Measurements from ENCODE around the gene ZPBP2. TPM values are rescaled to one million over a fixed set of nuclear protein-coding genes. Genes with fewer than 3 reads are reported as not detected.

Gene ZPBP2
- total and polyA plus RNA-seq, 2 of the 13 experiments (the other 11 are each of a cell fraction or from before 2014, with no cell fraction given), result not detected

DNA sequence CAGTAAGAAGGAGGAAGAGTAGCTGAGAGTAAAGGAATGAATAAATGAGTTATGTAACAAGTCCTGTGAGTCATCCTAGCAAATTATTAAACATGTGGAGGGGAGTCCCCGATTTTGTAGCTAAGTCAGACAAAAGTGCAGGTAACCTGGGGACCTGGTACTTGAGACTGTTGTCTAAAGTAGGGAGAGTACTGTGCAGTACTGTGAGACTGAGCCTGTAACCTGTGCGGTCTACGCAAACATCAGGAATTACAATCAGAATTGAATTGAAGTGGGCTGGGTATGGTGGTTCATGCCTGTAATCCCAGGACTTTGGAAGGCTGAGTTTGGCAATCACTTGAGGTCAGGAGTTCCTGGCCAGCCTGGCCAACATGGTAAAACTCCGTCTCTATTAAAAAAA is 39.6 kb upstream of the ZPBP2 start (continued):
- TF ChIP-seq, protein P1, sequence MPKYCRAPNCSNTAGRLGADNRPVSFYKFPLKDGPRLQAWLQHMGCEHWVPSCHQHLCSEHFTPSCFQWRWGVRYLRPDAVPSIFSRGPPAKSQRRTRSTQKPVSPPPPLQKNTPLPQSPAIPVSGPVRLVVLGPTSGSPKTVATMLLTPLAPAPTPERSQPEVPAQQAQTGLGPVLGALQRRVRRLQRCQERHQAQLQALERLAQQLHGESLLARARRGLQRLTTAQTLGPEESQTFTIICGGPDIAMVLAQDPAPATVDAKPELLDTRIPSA (CRISPR knock-in tag; IDR thresholded peaks at IDR 0.05; ENCODE audit: borderline replicate concordance), result no peak
- no peak for TF ChIP-seq JUN (CRISPR knock-in tag; IDR thresholded peaks at IDR 0.05)
- TF ChIP-seq, protein P2, sequence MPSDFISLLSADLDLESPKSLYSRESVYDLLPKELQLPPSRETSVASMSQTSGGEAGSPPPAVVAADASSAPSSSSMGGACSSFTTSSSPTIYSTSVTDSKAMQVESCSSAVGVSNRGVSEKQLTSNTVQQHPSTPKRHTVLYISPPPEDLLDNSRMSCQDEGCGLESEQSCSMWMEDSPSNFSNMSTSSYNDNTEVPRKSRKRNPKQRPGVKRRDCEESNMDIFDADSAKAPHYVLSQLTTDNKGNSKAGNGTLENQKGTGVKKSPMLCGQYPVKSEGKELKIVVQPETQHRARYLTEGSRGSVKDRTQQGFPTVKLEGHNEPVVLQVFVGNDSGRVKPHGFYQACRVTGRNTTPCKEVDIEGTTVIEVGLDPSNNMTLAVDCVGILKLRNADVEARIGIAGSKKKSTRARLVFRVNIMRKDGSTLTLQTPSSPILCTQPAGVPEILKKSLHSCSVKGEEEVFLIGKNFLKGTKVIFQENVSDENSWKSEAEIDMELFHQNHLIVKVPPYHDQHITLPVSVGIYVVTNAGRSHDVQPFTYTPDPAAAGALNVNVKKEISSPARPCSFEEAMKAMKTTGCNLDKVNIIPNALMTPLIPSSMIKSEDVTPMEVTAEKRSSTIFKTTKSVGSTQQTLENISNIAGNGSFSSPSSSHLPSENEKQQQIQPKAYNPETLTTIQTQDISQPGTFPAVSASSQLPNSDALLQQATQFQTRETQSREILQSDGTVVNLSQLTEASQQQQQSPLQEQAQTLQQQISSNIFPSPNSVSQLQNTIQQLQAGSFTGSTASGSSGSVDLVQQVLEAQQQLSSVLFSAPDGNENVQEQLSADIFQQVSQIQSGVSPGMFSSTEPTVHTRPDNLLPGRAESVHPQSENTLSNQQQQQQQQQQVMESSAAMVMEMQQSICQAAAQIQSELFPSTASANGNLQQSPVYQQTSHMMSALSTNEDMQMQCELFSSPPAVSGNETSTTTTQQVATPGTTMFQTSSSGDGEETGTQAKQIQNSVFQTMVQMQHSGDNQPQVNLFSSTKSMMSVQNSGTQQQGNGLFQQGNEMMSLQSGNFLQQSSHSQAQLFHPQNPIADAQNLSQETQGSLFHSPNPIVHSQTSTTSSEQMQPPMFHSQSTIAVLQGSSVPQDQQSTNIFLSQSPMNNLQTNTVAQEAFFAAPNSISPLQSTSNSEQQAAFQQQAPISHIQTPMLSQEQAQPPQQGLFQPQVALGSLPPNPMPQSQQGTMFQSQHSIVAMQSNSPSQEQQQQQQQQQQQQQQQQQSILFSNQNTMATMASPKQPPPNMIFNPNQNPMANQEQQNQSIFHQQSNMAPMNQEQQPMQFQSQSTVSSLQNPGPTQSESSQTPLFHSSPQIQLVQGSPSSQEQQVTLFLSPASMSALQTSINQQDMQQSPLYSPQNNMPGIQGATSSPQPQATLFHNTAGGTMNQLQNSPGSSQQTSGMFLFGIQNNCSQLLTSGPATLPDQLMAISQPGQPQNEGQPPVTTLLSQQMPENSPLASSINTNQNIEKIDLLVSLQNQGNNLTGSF (CRISPR knock-in tag; IDR thresholded peaks at IDR 0.05), result no peak
- TF ChIP-seq FOSL2 (CRISPR knock-in tag; IDR thresholded peaks at IDR 0.05), result peak; percentile 88
- no peak for TF ChIP-seq ZNF496 (CRISPR knock-in tag; IDR thresholded peaks at IDR 0.05; ENCODE audit: insufficient replicate concordance)
- TF ChIP-seq, protein P3, sequence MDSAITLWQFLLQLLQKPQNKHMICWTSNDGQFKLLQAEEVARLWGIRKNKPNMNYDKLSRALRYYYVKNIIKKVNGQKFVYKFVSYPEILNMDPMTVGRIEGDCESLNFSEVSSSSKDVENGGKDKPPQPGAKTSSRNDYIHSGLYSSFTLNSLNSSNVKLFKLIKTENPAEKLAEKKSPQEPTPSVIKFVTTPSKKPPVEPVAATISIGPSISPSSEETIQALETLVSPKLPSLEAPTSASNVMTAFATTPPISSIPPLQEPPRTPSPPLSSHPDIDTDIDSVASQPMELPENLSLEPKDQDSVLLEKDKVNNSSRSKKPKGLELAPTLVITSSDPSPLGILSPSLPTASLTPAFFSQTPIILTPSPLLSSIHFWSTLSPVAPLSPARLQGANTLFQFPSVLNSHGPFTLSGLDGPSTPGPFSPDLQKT (CRISPR knock-in tag; IDR thresholded peaks at IDR 0.05; ENCODE audit: borderline replicate concordance), result no peak
- TF ChIP-seq TGIF2 (CRISPR knock-in tag; IDR thresholded peaks at IDR 0.05), result no peak
- no peak for TF ChIP-seq DPF2 (CRISPR knock-in tag; IDR thresholded peaks at IDR 0.05; ENCODE audit: borderline replicate concordance, low read depth)
- no peak for TF ChIP-seq RFX5 (IDR thresholded peaks at IDR 0.05; ENCODE audit: low read depth, low read length)
- TF ChIP-seq, protein P4, sequence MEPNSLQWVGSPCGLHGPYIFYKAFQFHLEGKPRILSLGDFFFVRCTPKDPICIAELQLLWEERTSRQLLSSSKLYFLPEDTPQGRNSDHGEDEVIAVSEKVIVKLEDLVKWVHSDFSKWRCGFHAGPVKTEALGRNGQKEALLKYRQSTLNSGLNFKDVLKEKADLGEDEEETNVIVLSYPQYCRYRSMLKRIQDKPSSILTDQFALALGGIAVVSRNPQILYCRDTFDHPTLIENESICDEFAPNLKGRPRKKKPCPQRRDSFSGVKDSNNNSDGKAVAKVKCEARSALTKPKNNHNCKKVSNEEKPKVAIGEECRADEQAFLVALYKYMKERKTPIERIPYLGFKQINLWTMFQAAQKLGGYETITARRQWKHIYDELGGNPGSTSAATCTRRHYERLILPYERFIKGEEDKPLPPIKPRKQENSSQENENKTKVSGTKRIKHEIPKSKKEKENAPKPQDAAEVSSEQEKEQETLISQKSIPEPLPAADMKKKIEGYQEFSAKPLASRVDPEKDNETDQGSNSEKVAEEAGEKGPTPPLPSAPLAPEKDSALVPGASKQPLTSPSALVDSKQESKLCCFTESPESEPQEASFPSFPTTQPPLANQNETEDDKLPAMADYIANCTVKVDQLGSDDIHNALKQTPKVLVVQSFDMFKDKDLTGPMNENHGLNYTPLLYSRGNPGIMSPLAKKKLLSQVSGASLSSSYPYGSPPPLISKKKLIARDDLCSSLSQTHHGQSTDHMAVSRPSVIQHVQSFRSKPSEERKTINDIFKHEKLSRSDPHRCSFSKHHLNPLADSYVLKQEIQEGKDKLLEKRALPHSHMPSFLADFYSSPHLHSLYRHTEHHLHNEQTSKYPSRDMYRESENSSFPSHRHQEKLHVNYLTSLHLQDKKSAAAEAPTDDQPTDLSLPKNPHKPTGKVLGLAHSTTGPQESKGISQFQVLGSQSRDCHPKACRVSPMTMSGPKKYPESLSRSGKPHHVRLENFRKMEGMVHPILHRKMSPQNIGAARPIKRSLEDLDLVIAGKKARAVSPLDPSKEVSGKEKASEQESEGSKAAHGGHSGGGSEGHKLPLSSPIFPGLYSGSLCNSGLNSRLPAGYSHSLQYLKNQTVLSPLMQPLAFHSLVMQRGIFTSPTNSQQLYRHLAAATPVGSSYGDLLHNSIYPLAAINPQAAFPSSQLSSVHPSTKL (CRISPR knock-in tag; IDR thresholded peaks at IDR 0.05), result peak; percentile 43; the same call in 1 of the 2 replicates
- TF ChIP-seq NR2F1 (CRISPR knock-in tag; IDR thresholded peaks at IDR 0.05), result no peak
- TF ChIP-seq, protein P5, sequence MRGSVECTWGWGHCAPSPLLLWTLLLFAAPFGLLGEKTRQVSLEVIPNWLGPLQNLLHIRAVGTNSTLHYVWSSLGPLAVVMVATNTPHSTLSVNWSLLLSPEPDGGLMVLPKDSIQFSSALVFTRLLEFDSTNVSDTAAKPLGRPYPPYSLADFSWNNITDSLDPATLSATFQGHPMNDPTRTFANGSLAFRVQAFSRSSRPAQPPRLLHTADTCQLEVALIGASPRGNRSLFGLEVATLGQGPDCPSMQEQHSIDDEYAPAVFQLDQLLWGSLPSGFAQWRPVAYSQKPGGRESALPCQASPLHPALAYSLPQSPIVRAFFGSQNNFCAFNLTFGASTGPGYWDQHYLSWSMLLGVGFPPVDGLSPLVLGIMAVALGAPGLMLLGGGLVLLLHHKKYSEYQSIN (CRISPR knock-in tag; IDR thresholded peaks at IDR 0.05; ENCODE audit: borderline replicate concordance), result no peak
- TF ChIP-seq CEBPG (CRISPR knock-in tag; IDR thresholded peaks at IDR 0.05), result no peak
- TF ChIP-seq ZFYVE20 (CRISPR knock-in tag; IDR thresholded peaks at IDR 0.05; ENCODE audit: borderline replicate concordance, low read depth), result no peak
- no peak for TF ChIP-seq NFRKB (IDR thresholded peaks at IDR 0.05)
- TF ChIP-seq, protein P6, sequence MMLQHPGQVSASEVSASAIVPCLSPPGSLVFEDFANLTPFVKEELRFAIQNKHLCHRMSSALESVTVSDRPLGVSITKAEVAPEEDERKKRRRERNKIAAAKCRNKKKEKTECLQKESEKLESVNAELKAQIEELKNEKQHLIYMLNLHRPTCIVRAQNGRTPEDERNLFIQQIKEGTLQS (CRISPR knock-in tag; IDR thresholded peaks at IDR 0.05), result peak; percentile 51; the same call in 1 of the 2 replicates
- no peak for TF ChIP-seq SSRP1 (CRISPR knock-in tag; IDR thresholded peaks at IDR 0.05)
- TF ChIP-seq ZNF350 (CRISPR knock-in tag; IDR thresholded peaks at IDR 0.05; ENCODE audit: borderline replicate concordance, low read depth), result no peak
